WTC11 (cell line): ENCODE results near the gene OR2T10.

Experiments
- CTCF ChIP-seq: fragments of 200-600 bp; IDR thresholded peaks from 2 replicates; pipeline ENCODE4 v1.8.0; 2022; ENCODE audit warnings: antibody characterized with exemption
- MAX ChIP-seq: sonication (generic); formaldehyde crosslinking; IDR thresholded peaks from 2 replicates; pipeline ENCODE4 v1.8.0; 2022; ENCODE audit warnings: mild to moderate bottlenecking, missing genetic modification reagents
- MLX ChIP-seq: sonication (generic); formaldehyde crosslinking; IDR thresholded peaks from 2 replicates; pipeline ENCODE4 v1.8.1; 2023; ENCODE audit warnings: mild to moderate bottlenecking, missing genetic modification reagents, moderate library complexity
- NFYB ChIP-seq: sonication (generic); formaldehyde crosslinking; conservative IDR thresholded peaks from 2 replicates; pipeline ENCODE4 v1.8.0; 2022; ENCODE audit warnings: low read depth, missing genetic modification reagents
- SMAD4 ChIP-seq: sonication (generic); formaldehyde crosslinking; IDR thresholded peaks from 2 replicates; pipeline ENCODE4 v1.8.0; 2022; ENCODE audit warnings: mild to moderate bottlenecking, missing genetic modification reagents
- USF2 ChIP-seq: sonication (generic); formaldehyde crosslinking; IDR thresholded peaks from 2 replicates; pipeline ENCODE4 v1.8.1; 2023; ENCODE audit warnings: mild to moderate bottlenecking, missing genetic modification reagents, moderate library complexity
- ZNF317 ChIP-seq: sonication (generic); formaldehyde crosslinking; IDR thresholded peaks from 2 replicates; pipeline ENCODE4 v1.8.1; 2023; ENCODE audit warnings: low read depth, mild to moderate bottlenecking, moderate library complexity, missing genetic modification reagents, borderline replicate concordance
- ZNF512 ChIP-seq: sonication (generic); formaldehyde crosslinking; IDR thresholded peaks from 2 replicates; pipeline ENCODE4 v1.8.1; 2022; ENCODE audit warnings: missing genetic modification reagents, borderline replicate concordance

- TF ChIP-seq SMAD4 (no peak), NFYB (no peak), USF2 (no peak), ZNF512 (CRISPR knock-in tag) (no peak), CTCF (no peak), MAX (CRISPR knock-in tag) (no peak), ZNF317 (CRISPR knock-in tag) (no peak), MLX (CRISPR knock-in tag) (no peak)
Observed at GRCh38 chr1:248622570-248623001, 25.1 kb upstream of the OR2T10 start.
